Fibroblast of gingiva (primary cell): ENCODE measurements around the gene CDYL2.

ENCODE experiments used
- DNase-seq: peaks from one replicate; pipeline ENCODE4 v3.0.0-alpha.2; 2011; ENCODE audit warnings: low read depth

Gene CDYL2

DNA sequence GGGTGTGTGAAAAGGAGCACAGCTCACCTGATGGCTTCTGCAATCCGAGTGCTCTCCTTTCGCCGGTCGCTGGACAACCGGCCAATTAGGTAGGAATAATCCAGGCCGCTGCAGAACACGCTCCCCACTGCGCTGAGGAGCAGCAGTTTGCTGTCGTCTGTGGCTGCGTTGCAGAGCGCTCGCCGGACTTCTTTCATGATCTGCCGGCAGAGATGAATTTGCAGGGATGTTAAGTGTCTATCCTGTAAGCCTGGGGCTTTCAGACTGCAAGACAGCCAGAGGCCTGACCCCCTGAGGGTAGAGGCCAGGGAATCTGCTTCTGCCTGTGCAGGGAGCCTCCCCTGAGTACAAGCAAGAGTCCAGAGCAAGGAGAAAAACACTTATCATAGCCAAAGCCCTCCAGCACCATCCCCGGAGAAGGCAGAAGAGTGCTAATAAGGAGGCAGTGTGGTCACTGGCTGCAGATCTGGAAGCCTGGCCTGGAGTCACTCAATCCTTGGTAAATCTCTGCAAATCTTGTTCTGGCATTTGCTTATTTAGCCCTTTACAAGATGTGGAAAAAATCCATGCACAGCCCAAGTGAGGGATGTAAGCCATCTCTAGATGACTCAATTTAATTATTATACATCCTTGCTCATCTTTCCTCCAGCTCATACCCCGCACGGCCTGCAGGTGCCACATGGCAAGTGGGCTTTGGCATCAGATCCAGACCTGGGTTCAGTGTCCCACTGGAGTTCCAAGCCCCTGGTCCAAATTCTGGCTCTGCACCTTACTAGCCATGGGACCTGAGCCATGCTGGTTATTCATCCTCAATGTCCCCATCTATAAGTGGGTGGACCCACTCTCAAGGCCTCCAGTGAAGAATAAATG lies 183.4 kb downstream of the CDYL2 start:
- DNase-seq = no peak

DNA sequence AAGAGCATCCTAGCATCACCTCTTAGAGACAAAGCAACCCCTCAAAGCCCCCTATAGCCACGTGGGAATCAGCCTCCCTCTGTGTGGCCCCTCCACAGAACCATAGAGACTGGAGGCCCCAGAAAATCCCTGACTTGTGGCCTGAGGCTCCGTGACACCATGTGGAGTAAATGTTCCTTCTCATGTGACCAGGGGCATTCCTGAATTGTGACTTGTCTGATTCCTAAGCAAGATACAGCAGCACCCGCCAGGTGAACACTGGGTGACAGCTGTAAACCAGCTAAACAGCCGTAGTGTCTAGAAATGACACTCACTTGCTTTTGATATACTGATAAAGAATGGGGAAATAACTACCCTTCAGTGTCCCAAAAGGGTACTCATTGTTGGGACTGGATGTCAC lies 184.6 kb downstream of the CDYL2 start:
- DNase-seq = no peak

DNA sequence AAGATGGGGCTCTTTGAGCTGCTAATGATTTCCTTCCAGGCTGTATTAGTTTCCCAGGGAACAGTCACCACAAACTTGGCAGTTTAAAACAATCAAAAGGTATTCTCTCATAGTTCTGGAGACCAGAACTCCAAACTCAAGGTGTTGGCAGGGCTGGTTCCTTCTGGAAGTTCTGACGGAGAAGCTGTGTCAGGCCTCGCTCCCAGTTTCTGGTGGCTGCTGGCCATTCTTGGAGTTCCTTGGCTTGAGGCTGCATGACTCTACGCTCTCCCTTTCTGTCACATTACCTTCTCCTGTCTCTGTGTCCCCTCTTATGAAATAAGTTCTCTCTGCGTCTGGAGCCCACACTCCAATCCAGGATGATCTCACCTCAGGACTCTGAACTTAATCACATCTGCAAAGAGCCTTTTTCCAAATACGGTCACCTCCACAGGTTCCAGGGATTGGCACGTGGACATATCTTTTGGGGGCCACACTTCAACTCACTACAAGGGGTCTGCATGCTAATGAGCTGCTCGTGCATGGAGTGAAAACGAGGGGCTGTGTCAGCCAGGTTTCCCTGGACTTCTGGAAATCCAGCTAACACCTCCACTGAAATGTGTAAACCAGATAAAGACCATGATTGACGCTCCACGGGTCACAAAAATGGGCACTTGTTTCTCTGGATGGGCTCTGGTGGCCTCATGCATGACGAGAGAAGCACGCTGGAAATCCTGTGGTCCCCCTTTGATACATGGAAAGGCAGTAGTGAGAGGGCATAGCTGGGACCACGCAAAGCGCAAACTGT lies 185.3 kb downstream of the CDYL2 start:
- no peak for DNase-seq

DNA sequence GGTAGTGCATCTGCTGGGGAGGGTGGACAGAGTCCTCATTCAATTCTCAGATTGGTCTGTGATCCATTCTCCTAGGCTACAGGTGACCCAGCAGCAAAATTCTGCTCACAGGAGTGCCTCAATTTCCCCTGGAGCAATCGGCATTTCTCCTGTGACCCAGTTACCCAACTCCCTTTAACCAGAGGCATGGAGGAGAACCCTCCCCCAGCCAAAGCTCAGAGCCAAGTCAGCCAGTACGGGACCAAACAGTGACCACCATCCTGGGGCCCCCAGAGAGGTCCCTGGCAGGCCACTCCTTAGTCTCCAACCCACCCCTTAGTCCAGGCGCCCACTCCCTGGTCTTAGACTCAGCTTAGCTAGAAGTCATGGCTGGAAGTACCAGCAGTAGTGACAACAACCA lies 188.0 kb downstream of the CDYL2 start:
- DNase-seq = no peak

DNA sequence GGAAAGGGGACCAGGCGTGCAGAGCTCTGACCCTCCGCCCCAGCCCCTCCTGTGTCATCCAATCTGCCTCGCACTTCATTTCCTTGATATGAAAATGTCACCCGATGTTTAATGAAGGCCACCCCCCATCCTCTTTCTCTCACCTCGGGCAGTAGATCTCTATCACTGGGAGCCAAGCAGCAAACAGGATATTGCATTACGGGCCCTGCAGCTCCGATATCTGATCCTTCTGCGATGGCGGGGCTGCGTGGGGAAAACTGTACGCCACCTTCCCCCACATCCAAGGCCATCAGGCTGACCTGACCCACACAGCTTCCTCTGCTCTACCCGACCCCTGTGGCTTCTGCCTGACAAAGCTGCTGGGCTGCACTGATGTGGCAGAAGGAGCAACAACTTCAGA lies 188.7 kb downstream of the CDYL2 start:
- DNase-seq = no peak

DNA sequence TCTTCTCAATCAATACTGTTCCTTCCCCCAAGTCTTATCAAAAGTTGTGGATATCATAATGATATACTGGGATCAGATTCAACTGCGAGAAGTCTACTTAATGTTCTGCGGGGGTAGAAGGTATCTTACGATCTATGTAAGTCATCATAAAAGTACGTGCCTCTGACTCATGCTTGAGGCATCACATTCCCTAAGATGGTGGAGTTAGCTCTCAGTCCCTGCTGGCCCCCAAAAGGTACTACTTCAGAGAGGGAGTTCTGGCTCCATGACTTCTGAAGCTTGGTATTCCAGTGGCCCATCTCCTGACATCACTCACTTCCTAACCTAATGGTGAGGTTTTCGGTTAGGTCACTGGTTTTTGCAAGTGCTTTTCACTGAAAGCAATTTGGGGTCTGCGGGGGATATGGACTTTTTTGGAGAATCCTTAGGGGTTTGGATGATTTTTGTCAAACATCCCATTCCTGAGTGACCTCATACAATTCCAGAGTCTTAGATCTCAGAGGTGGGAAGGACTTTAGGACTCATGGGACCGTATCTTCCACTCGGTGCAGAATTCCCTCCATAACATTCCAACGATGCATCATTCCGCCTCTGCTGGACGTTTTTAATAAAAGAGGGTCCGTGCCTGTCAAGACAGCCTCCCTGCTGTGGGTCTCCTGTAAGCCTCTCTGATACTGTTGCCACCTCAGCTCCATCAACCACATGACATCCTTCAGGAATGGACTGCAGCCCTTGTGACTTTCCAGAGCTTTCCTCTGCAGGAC lies 189.3 kb downstream of the CDYL2 start:
- DNase-seq = no peak

DNA sequence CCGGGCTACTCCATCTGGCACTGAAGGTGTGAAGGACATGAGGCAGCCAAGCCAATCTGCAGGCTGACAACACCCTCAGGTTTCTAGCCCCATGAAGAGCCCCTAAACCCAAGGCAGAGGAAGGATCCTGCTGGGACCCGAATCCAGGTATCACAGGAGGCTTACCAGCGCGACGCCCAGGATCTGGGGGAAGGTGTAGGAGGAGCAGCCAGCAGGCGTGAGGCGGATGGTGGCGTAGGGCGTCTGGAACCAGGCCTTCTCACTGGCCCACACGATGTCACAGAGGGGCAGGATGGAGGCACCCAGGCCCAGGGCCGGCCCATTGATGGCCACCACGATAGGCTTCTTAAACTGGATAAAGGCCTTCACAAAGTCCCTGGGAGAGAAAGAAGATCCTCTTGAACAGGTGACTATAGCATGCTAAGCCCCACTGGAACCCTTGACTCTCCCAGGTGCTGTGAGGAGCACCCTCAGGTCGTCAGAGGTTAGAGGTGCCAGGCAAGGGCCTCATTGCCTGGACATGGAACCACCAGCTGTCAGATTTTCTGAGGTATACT lies 191.9 kb downstream of the CDYL2 start:
- DNase-seq = no peak

DNA sequence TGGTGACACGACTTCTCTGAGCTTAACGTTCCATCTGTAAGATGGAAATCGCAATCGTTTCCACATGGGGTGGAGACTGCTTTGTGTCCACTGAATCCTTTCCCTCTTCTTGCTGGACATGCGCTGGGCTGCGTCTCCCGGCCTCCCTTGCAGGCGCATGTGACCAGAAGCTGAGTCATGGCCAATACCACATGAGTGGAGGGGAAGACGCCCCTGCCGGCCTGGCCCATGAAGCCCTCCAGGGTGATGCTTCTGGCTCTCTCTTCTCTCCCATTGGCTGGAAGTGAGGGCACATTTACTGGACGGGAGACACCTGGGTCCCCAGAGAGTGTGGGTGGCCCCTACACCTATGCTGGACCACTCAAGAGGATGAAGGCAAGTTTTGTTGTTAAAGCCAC lies 192.5 kb downstream of the CDYL2 start:
- no peak for DNase-seq

DNA sequence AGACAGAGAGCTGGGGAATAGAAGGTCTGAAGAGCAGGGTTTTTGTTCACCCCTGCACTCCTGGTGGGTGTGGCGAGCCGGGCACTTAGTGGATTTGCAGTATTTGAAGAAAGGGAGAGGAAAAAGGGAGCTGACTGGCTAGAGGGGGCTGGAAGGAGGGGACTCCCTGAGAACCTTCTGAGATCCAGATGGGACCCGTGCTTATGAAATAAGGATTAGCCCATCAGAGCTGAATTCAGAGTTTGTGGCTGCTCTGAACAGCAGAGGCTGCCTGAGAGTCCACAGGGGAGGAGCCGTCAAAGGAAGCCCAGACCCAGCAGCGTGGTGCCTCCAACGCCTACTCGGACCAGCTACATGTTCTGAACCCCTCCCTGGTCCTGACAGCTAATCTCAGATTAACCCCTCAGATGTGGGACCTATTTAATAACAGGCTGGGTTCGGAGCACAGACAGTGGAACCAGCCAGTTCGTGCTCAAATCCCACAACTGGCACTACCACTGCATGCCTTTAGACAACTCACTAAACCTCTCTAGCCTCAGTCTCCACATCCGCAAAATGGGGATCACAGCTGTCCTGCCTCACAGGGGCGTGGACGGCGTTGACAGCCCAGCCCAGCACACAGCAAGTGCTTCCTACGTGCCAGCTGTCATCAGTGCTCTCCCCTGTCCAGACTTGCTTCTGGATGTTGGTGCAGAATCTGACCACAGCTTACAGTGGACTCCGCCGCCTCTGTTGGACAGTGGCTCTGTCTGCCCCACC lies 193.0 kb downstream of the CDYL2 start:
- DNase-seq = no peak

DNA sequence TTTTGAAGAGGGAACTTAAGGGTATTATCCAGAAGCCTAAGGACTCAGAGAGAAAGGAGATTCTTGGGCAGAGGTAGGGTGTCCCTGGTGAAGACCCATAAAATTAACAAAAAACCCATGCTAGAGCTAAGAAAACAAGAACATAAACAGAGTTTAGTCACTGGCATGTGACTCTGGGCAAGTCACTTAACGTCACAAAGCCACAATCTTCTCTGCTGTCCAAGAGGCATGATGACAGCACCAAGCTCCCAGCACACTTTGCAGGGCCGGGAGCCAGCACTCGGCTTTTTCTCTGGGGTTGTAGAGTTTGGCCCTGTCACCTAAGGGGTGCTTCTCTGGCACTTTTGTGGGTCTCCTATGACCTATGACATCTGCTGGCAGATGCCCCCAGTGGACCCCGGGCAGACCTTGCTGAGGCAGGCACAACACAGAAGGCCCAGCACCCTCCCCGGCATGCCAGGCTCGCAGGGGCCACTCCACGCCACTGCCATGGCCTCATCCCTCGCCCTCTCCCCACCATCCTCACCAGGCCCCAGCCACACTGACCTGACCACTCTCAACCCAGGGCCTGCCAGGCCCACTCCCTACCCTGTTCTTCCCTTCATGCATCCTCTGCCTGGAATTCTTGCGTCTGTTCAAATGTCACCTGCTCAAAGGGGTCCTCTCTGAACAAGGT lies 193.8 kb downstream of the CDYL2 start:
- DNase-seq = no peak

DNA sequence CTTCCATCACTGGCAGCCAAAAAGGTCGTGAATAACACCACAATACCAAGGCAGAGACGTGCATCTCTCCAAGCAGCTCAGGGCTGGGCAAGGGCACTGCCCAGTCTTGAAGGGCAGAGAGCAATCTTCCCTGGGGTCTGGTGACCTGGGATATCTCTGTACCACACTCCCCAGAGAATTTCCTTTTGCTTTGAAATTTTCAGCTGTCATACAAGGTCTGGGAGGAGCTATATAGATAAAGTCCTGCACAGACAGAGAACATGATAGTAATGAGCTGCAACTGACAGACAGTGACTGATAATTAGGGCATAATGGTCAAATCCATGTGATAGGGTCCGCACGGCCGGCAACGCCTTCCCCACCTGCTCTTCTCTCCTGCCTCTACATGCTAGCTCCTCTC lies 195.5 kb downstream of the CDYL2 start:
- DNase-seq = no peak

DNA sequence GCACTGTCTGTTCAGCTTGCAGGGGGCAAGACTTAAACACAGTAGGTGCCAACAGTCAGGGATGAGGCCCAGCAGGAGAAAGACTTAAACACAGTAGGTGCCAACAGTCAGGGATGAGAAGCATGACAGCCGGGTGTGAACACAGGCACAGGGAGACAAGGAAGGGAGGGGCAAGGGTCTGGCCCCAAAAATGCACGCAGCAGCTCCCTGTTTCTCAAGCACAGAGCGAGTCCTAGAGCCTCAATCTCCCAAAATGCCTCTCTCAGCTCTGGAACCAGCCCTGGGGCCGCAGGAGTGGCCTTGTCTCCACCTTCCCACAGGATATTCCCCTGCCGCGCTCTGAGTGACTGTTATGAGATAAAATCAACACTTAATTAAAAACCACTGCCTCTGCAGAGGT lies 197.2 kb downstream of the CDYL2 start:
- no peak for DNase-seq

DNA sequence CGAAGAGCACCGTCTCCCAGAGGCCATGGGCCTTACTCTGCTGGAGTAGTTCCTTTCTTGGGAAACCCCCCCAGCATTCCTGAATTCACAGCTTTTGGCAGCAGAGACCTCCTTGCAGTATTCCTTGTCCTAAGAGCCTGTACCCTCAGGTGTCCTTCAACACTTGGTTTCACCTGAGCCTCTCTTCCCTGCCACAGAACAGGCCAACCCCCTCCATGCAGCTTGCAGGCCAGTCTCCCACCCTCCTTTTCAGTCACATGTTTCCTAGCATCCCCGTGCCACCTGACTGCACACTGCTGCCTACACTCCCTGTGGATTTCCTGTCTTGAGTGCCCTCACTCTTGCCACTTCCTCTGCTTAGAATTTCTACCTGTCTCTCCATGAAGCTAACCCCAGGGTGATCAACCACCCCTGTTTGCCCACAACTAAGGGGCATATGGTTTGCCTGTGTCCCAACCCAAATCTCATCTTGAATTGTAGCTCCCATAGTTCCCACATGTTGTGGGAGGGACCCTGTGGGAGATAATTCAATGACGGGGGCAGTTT lies 198.1 kb downstream of the CDYL2 start:
- no peak for DNase-seq

DNA sequence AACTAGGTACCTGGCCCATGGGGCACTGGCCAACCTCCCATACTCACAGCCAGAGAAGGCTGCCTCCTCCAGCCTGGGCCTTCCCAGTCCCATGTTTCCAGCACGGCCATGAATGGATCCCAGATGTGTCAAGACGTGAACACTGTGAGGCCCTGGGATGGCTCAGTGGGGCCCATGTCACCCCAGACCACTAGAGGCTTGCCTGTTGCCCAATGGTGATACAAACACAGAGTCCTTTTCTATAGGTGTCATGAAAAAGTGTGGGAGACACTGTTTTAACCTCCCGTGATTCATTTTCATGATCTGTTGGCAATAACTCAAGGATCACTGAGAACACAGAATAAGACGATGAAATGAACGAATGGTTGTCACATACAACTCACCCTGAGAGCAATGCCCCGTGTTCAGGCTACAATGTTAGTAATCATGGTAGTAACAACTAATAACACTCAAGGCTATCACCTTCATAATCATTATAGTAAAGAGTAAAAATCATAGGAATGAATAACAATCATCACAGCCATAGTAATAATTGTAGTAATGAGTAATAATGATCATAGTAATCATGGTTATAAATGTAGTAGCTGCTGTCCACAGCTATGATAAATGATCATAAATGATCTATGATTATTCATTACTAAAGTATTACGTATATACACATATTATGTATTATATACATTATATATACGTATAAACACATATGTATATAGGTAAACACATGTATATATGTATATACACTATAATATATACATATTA lies 199.6 kb downstream of the CDYL2 start:
- no peak for DNase-seq

DNA sequence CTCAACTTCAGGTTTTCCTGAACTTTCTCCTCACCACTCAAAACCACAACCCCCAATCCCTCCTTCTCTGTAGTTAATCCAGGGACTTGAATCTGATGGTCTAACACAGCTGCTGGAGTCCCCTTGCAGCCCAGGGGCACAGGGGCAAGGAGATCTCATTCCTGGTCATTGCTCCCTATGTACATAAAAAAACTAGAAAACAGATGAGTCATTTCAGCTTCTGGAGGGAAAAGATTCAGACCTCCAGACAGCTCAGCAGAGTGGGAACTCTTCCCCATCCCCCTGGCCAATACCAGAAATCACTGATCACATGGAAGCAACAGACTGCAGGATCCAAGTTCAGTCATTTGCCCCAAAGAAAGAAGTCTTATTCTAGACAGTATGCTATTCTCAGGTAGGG lies 201.5 kb downstream of the CDYL2 start:
- DNase-seq = no peak

DNA sequence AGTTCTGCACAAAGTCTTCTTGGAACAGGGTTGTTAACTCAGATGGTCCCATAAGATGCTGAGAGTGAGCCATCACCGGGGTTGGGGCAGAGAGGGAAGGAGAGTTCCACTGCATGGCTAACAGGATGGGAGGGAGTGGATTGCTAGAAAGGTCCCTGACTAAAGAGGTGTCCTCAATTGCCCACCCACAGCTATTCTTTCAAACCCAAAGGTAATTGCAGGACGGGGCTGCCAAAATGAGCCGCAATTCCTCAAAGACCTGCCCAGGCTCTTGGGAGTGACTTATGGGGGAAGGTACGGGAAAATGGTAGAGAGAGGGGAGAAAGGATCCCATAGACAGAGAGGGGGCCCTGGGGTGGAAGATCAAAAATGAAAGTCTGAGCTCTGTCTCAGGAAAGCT lies 203.2 kb downstream of the CDYL2 start:
- no peak for DNase-seq

DNA sequence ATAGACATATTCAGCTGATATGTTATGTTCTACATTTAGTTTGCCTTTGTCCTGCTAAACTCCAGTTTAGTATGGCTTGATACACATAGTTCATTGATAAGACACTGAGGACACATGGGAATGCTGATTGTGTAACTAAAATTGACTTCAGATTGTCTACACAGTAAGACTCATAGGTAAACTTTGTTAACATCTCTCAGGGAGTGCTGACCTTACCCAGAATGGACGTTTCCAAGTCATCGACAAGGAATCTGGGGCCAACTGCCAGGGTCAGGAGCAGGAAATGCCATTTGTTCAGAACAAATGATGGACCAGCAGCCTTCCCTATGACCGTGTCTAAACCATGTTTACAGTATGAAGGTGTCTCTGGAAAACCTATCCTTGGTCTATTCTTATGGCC lies 204.9 kb downstream of the CDYL2 start:
- DNase-seq = no peak

DNA sequence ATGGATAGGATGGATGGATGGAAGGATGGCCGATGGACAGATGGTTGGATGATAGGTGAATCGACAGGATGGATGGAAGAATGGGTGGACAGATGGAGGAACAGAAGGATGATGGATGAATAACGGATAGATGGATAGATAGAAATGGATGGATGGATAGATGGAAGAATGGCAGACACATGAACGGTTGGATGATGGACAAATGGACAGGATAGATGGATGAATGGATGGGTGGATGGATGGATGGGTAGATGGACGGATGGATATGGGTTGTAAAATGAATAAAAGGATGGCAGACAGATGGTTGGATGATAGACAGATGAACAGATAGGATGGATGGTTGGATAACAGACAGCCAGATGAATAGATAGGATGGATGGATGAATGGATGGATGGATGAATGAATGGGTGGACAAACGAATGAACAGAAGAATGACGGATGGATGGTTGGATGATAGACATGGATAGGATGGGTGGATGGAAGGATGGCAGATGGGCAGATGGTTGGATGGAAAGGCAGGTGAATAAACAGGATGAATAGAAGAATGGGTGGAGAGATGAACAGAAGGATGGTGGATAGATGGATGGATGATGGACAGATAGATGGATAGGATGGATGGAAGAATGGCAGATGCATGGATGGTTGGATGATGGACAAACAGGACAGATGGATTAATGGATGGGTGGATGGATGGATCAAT lies 207.7 kb downstream of the CDYL2 start:
- DNase-seq = no peak

DNA sequence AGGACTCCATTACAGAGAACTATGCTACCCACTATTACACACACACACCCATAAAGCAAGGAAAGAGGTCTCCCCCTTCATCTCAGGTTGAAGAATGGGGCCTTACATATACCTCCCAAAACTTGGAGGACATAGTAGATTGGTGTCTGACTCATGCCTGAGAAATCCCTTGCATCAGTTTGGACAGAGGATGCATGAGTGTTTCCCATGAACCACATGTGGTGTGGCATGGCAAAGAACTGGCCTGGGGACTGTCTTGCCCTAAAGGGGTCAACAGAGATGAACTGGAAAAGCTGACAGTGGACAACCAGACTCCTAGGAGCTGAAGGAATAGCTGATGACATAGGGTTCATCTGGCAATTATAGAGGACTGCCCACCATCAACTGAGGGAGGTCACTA lies 209.6 kb downstream of the CDYL2 start:
- no peak for DNase-seq
